Left ventricle myocardium inferior (tissue), 1 donor: ENCODE data around the gene PACSIN1. TPM values are rescaled to one million over a fixed set of nuclear protein-coding genes. Genes with fewer than 3 reads are reported as not detected.

ENCODE experiments used
- DNase-seq: peaks from one replicate; pipeline ENCODE4 v3.0.0-alpha.2; 2020
- H3K27ac ChIP-seq: fragments of 200-600 bp; replicated peaks from 2 replicates; pipeline ENCODE4 v1.8.0; 2021
- H3K27me3 ChIP-seq: fragments of 200-600 bp; 2 replicates; pipeline ENCODE4 v1.8.0; 2021; ENCODE audit warnings: low read depth
- H3K36me3 ChIP-seq: fragments of 200-600 bp; 2 replicates; pipeline ENCODE4 v1.8.0; 2021
- H3K4me1 ChIP-seq: fragments of 200-600 bp; 2 replicates; pipeline ENCODE4 v1.8.0; 2021
- H3K4me3 ChIP-seq: fragments of 200-600 bp; 2 replicates; pipeline ENCODE4 v1.8.0; 2021; ENCODE audit warnings: mild to moderate bottlenecking, moderate library complexity
- H3K9me3 ChIP-seq: fragments of 200-600 bp; replicated peaks from 2 replicates; pipeline ENCODE4 v1.8.0; 2021
- CTCF ChIP-seq: fragments of 200-600 bp; IDR thresholded peaks from 2 replicates; pipeline ENCODE4 v1.8.0; 2021; ENCODE audit warnings: antibody characterized with exemption, mild to moderate bottlenecking, borderline replicate concordance
- intact Hi-C: fragments of 100-400 bp; cut with micrococcal nuclease; formaldehyde crosslinking; loops from one replicate; pipeline ENCODE4 v1.11.0; 2022
- total RNA-seq: library from RNA; stranded (reverse); fragmentation: NEBNext Ultra II Directional; extraction: Animal tissue kit (Norgen Biotek cat#: 25700); gene quantifications from one replicate; pipeline ENCODE4 v1.2.1, GENCODE V29; 2021
- donor health status: DM: no; HTN: yes; CAD: no; lungs with severe emphysema.

Gene PACSIN1
- total RNA-seq, 1 donor from 2014 or later: 15.2 TPM

GRCh38 chr6:34447910-34448309 is 18.0 kb upstream of the PACSIN1 start:
- H3K9me3 ChIP-seq: peaks cover 7% of the 10 kb centered on the region
- H3K4me1 ChIP-seq: no peaks in the 10 kb centered on the region
- H3K36me3 ChIP-seq: no peaks in the 10 kb centered on the region
- no peak for DNase-seq
- H3K27ac ChIP-seq: no peak overlapping the region
- H3K4me3 ChIP-seq: no peak overlapping the region
- TF ChIP-seq CTCF: no peak
- intact Hi-C loops: no loop called here
- peaks cover 7% of the 10 kb centered on the region for H3K27me3 ChIP-seq

GRCh38 chr6:34451192-34451591 is 14.7 kb upstream of the PACSIN1 start:
- no peaks in the 10 kb centered on the region for H3K36me3 ChIP-seq
- no peaks in the 10 kb centered on the region for H3K27me3 ChIP-seq
- no peak overlapping the region for H3K4me3 ChIP-seq
- intact Hi-C loops: no loop called here
- peaks cover 7% of the 10 kb centered on the region for H3K9me3 ChIP-seq
- no peak for TF ChIP-seq CTCF
- no peak for DNase-seq
- no peaks in the 10 kb centered on the region for H3K4me1 ChIP-seq
- no peak overlapping the region for H3K27ac ChIP-seq

GRCh38 chr6:34455831-34456230 is 10.0 kb upstream of the PACSIN1 start:
- Histone ChIP-seq H3K4me1 (no peaks in the 10 kb centered on the region), H3K9me3 (peaks cover 7% of the 10 kb centered on the region), H3K4me3 (no peak overlapping the region), H3K27ac (no peak overlapping the region), H3K36me3 (no peaks in the 10 kb centered on the region), H3K27me3 (no peaks in the 10 kb centered on the region)
- intact Hi-C loops: no loop called here
- no peak for TF ChIP-seq CTCF
- DNase-seq: no peak

- H3K4me3 ChIP-seq: no peak overlapping the region
- DNase-seq: no peak
- no peaks in the 10 kb centered on the region for H3K9me3 ChIP-seq
These were observed 8.5 kb upstream of the PACSIN1 start for GRCh38 chr6:34457382-34457741.

GRCh38 chr6:34457742-34458735 is 7.8 kb upstream of the PACSIN1 start:
- intact Hi-C loops: no loop called here

More at GRCh38 chr6:34457382-34457741, 8.5 kb upstream of the PACSIN1 start:
- no peaks in the 10 kb centered on the region for H3K36me3 ChIP-seq
- TF ChIP-seq CTCF: no peak
- H3K27me3 ChIP-seq: no peaks in the 10 kb centered on the region
- intact Hi-C loops: no loop called here
- peaks cover 3% of the 10 kb centered on the region for H3K4me1 ChIP-seq
- no peak overlapping the region for H3K27ac ChIP-seq

More at GRCh38 chr6:34457742-34458735, 7.8 kb upstream of the PACSIN1 start:
- Histone ChIP-seq H3K36me3 (no peaks in the 10 kb centered on the region), H3K9me3 (no peaks in the 10 kb centered on the region), H3K27ac (no peak overlapping the region), H3K4me3 (no peak overlapping the region), H3K27me3 (no peaks in the 10 kb centered on the region), H3K4me1 (peaks cover 3% of the 10 kb centered on the region)
- no peak for DNase-seq
- no peak for TF ChIP-seq CTCF
